Activated B cell treated with CpG ODN at 0.5 μM for 24 hours (primary cell): ENCODE results near the gene ABHD16A. TPM values are rescaled to one million over a fixed set of nuclear protein-coding genes. Genes with fewer than 3 reads are reported as not detected.
"Not testable (repeated sequence)": the region's sequence is repeated elsewhere in the genome, so short reads cannot be mapped to it uniquely, and the experiment has no call there.

ENCODE experiments used
- ATAC-seq: fragments of 200-7000 bp; cut with Tn5 transposase; one replicate; pipeline ENCODE4 v1.10.0; 2021; ENCODE audit warnings: low read depth, mild to moderate bottlenecking, moderate library complexity
- CTCF ChIA-PET: fragments of 350-600 bp; sonication (Branson Sonifier 250); formaldehyde crosslinking; loops from one replicate; lab custom pipeline; 2021; ENCODE audit warnings: antibody characterized with exemption; lab: Charles Lee
- POLR2A ChIA-PET: fragments of 350-600 bp; sonication (Branson Sonifier 250); formaldehyde crosslinking; loops from one replicate; lab custom pipeline; 2021; ENCODE audit warnings: antibody characterized with exemption; lab: Charles Lee
- DNase-seq: peaks from one replicate; pipeline ENCODE4 v3.0.0; 2022
- H3K27ac Mint-ChIP-seq: one replicate; pipeline ENCODE4 v1.8.0; 2020; ENCODE audit warnings: mixed read lengths
- H3K27me3 Mint-ChIP-seq: one replicate; pipeline ENCODE4 v1.8.0; 2021; ENCODE audit warnings: mixed read lengths
- H3K36me3 Mint-ChIP-seq: one replicate; pipeline ENCODE4 v1.8.0; 2021; ENCODE audit warnings: low read depth, mixed read lengths
- H3K4me1 Mint-ChIP-seq: one replicate; pipeline ENCODE4 v1.8.0; 2021; ENCODE audit warnings: mixed read lengths
- H3K4me3 Mint-ChIP-seq: one replicate; pipeline ENCODE4 v1.8.0; 2020; ENCODE audit warnings: mild to moderate bottlenecking, mixed read lengths
- H3K9me3 Mint-ChIP-seq: one replicate; pipeline ENCODE4 v1.8.0; 2020; ENCODE audit warnings: mixed read lengths
- CTCF ChIP-seq: fragments of 200-600 bp; IDR thresholded peaks from one replicate; pipeline ENCODE4 v1.8.0; 2022; ENCODE audit warnings: antibody characterized with exemption, mild to moderate bottlenecking
- intact Hi-C: fragments of 100-400 bp; cut with micrococcal nuclease; formaldehyde crosslinking; loops from one replicate; pipeline ENCODE4 v1.15.1; 2024
- total RNA-seq: library from RNA; stranded (reverse); gene quantifications from 2 replicates; pipeline ENCODE4 v1.2.3, GENCODE V29; 2022

Gene ABHD16A
- total RNA-seq, 1 donor from 2014 or later = 59.1 TPM

DNA sequence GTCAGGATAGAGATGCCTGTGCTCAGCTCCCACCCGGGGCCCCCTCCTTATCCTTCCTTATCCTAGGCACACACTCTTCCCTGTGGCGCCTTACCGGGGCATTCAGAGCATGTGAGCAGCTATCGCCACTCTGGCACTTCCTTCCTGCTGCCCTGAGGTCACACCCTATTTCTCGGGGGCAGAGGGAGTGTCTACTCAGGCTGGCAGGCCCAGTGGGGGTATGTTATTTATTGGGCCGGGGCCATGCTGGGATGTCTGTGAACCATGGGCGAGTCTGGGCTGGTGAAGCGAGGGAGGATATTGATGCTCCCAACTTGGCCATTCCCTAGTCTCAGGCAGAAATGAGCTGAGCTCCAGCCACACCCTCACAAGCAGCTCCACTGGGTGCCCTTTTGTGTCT lies 8.1 kb upstream of the ABHD16A start:
- peaks cover 12% of the 10 kb centered on the region for H3K4me1 Mint-ChIP-seq
- no peaks in the 10 kb centered on the region for H3K9me3 Mint-ChIP-seq
- DNase-seq = no peak
- no peak overlapping the region for H3K4me3 Mint-ChIP-seq
- TF ChIP-seq CTCF = no peak
- H3K27ac Mint-ChIP-seq = no peak overlapping the region
- CTCF ChIA-PET = interaction anchor here (0.6 to 1.9 kb wide), 3 partner anchors 18 to 156 kb away, joined by 3 to 7 read pairs (median 5); partner anchors contain the start of gene DDAH2
- no peaks in the 10 kb centered on the region for H3K36me3 Mint-ChIP-seq
- intact Hi-C loops = no loop called here
- POLR2A ChIA-PET = interaction anchor here (0.5 to 2.2 kb wide), 5 partner anchors 8 to 91 kb away, joined by 3 to 5 read pairs (median 5); partner anchors contain the start of genes ABHD16A, CLIC1 and MSH5
- no peak for ATAC-seq
- no peaks in the 10 kb centered on the region for H3K27me3 Mint-ChIP-seq

DNA sequence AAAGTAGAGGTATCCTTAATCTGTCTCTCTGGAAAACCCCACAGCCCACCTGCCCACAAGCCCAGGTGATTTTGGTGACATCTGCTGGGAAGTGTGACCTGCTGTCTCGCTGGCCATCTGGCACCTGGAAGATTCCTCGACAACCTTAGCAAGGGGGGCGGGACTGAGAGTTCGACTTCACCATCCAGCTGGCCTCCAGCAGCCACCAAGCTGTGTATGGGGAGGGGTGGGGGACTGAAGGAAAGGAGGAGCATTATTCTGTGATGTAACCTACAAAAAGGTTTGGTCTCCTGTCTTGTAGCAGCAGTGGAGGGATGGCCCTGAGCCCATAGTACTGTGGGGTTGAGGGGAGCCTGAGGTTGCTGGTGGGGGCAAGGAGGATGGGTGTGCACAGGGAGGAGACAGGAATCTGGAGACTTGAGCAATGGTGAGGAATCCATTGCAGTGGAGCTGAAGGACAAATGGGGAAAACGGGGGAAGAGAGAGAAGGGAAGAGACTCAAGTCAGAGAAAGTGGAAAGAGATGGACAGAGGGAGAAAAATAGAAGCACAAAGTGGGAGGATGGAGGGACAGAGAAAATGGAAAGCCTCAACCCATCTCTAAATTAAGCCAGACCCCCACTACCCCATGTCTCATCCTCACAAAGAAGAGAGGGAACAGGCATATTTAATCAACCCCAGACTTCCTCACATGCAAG lies 7.5 kb upstream of the ABHD16A start:
- POLR2A ChIA-PET = interaction anchor here (0.7 to 2.2 kb wide), 3 partner anchors 8 to 91 kb away, joined by 5 read pairs; partner anchors contain the start of genes ABHD16A and MSH5
- Mint-ChIP-seq H3K36me3 (no peaks in the 10 kb centered on the region), H3K4me1 (peaks cover 12% of the 10 kb centered on the region), H3K27me3 (no peaks in the 10 kb centered on the region), H3K4me3 (no peak overlapping the region), H3K27ac (no peak overlapping the region), H3K9me3 (no peaks in the 10 kb centered on the region)
- DNase-seq (no peak), ATAC-seq (no peak)
- intact Hi-C loops = no loop called here
- TF ChIP-seq CTCF = no peak
- CTCF ChIA-PET = no interaction called here

- intact Hi-C loops, CTCF ChIA-PET, H3K27me3 Mint-ChIP-seq, H3K27ac Mint-ChIP-seq, DNase-seq, H3K4me3 Mint-ChIP-seq, ATAC-seq, H3K36me3 Mint-ChIP-seq, H3K9me3 Mint-ChIP-seq: not testable (repeated sequence)
- H3K4me1 Mint-ChIP-seq = peaks cover 12% of the 10 kb centered on the region
- POLR2A ChIA-PET = interaction anchor here (0.9 to 1.1 kb wide), 2 partner anchors 18 to 26 kb away, joined by 3 to 4 read pairs; no protein-coding TSS in a partner anchor
Observed at GRCh38 chr6:31709157-31709556, 6.0 kb upstream of the ABHD16A start.

- Mint-ChIP-seq H3K9me3 (no peaks in the 10 kb centered on the region), H3K4me1 (peaks cover 17% of the 10 kb centered on the region), H3K4me3 (no peak overlapping the region), H3K27me3 (no peaks in the 10 kb centered on the region), H3K27ac (no peak overlapping the region), H3K36me3 (peaks cover 1% of the 10 kb centered on the region)
- DNase-seq = no peak
- intact Hi-C loops = no loop called here
- ChIA-PET POLR2A (interaction anchor here (0.9 to 1.1 kb wide), 2 partner anchors 19 to 27 kb away, joined by 3 to 4 read pairs; no protein-coding TSS in a partner anchor), CTCF (no interaction called here)
- no peak for TF ChIP-seq CTCF
- no peak for ATAC-seq
Observed at GRCh38 chr6:31708224-31708623, 5.1 kb upstream of the ABHD16A start.

DNA sequence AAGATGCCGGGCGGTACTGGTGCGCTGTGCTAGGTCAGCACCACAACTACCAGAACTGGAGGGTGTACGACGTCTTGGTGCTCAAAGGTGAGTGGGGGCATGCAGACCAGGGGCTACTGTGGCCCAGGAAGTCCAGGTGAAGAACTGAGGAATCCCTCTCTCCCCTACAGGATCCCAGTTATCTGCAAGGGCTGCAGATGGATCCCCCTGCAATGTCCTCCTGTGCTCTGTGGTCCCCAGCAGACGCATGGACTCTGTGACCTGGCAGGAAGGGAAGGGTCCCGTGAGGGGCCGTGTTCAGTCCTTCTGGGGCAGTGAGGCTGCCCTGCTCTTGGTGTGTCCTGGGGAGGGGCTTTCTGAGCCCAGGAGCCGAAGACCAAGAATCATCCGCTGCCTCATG lies 4.6 kb upstream of the ABHD16A start:
- ChIA-PET POLR2A (no interaction called here), CTCF (no interaction called here)
- no peaks in the 10 kb centered on the region for H3K27me3 Mint-ChIP-seq

More for the DNA sequence above, 4.6 kb upstream of the ABHD16A start:
- no peak for ATAC-seq
- DNase-seq = no peak
- Mint-ChIP-seq H3K27ac (no peak overlapping the region), H3K36me3 (peaks cover 4% of the 10 kb centered on the region), H3K9me3 (no peaks in the 10 kb centered on the region), H3K4me1 (peaks cover 19% of the 10 kb centered on the region), H3K4me3 (no peak overlapping the region)
- intact Hi-C loops = no loop called here
- no peak for TF ChIP-seq CTCF
